GM12801 (cell line): Measurements from ENCODE around the gene LRP2.

Source experiments
- TF ChIP-seq, protein P1 (sequence below): IDR thresholded peaks from one replicate; pipeline ENCODE4 v1.5.1; 2011; ENCODE audit warnings: control low read depth; ENCODE audit not compliant: insufficient read length; ENCODE audit errors: extremely low read depth

LRP2 gene

DNA sequence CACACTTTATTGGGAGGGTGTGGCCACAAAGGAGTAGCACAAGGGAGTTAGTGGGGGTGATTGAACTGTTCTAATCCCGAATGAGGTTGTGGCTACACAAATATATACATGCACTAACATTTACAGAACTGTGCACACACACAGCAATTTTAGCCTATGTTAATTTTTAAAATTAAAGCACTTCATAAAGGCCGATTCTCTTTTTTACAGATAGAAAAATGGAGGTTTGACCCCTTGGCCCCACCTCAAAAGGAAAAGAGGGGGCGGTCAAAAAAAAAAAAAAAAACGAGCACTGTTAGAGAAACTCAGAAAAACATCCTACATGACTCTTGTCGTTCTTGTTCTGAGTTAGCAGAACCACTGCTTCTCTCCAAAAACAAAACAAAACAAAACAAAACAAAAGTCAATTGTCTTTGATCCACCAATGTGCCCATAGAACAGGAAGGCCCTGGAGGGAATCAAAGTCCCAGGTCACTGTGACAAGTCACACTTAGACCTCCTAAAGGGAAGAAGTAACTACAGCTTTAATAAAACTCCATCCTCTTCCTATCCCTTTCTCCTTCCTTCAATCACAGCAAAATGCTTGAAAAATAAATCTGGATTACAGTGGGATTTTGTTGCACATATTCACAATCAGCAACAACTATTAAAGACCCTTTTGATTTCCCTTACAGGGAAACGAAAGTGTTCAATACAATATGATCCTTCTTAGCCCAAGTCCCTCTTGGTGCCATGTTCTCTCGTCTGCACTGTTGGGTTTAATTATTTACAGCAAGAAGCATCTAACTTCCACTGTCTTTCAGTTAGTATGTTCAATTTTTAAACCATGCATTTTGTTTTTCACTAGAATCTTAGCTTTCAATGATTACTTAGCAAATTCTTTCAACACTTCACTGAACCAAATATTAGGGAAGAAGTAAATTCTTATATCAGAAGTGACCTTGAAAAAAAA lies 16.6 kb downstream of the LRP2 start:
- TF ChIP-seq, protein P1, sequence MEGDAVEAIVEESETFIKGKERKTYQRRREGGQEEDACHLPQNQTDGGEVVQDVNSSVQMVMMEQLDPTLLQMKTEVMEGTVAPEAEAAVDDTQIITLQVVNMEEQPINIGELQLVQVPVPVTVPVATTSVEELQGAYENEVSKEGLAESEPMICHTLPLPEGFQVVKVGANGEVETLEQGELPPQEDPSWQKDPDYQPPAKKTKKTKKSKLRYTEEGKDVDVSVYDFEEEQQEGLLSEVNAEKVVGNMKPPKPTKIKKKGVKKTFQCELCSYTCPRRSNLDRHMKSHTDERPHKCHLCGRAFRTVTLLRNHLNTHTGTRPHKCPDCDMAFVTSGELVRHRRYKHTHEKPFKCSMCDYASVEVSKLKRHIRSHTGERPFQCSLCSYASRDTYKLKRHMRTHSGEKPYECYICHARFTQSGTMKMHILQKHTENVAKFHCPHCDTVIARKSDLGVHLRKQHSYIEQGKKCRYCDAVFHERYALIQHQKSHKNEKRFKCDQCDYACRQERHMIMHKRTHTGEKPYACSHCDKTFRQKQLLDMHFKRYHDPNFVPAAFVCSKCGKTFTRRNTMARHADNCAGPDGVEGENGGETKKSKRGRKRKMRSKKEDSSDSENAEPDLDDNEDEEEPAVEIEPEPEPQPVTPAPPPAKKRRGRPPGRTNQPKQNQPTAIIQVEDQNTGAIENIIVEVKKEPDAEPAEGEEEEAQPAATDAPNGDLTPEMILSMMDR = no peak

DNA sequence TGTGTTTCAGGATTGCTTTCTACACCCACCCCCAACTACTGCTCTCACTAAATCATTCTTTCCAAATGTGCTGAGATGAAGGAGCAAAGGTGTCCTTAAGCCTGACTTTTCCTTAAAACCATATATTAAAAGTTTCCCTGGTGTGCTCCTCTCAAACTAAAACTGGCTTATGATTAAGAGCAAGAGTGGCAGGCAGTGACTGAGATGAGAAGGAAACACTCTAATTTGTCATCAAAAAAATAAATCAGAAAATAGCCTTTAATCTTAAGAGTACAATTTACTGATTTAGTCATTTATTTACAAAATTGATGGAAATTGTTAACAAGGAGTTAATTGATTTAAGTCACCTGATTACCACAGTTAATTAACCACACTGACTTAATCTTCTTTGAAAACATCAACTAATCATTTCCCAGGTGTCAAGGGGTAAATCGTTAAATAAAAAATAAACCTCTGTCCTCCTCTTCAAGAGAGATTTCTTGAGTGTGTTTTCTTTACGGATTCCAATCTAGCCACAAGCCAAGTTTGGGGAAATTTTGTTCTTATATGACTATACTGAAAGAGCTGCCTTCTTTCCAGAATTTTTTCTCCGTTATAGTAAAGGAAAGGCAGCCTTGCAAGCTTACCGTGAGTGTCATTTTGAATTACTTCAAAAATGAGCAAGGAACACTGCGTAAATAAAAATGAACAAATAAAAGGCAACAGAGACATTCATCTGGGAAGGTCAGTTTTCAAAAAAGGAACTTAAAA lies 17.4 kb downstream of the LRP2 start:
- TF ChIP-seq, protein P1 = no peak

DNA sequence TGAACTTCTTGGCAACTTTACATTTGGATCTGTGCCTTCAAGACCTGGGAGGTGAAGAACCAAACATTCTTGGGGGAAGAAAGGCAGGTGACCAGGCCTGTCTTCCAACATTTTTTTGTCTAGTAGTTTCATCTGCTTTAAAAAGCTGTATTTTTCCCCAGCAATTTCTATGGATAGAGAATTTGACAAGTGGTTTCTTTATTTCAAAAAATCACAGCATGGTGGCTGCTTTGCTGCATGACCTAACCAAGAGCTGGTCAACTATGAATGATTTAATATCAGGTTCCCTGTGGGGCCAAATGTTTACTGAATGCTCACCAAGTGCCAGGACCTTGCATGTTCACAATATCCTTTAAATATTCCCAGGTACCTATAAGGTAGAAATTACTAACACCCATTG lies 19.1 kb downstream of the LRP2 start:
- TF ChIP-seq, protein P1 = no peak

DNA sequence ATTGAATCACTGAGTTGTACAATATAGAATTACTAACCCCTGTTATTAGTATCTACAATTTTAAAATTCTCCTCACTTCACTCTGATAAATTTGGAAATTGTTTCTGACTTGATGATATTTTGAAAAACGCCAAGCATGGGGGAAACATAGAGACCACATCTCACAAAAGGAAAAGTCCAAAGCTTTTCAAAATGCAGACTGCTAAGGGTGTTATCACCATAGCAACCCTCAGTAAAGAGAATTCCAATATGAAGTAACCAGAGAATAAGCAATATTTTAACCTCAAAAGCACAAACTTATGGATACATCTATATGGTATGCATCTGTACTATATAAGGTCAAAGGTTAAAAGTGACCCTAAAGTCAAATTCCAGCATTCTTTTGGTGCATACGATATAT lies 22.7 kb downstream of the LRP2 start:
- TF ChIP-seq, protein P1 = no peak

DNA sequence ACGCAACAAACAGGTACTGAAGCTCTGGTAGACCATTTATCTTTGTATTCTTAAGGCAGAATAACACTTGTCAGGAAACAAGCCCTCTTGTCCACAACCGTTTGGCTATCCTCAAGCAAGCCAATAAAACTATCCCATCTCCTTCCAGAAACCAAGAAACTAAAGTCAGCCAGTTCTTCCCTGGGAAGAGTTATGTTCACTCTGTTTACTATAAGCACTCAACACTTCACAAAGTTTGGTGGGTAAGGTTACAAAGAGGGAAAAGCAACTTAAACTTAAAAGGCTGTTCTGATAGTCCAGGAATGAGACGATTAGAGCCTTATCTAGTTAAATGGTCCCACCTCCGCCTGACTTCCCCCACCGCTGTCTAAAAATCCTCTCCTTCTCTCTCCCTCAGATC lies 25.6 kb downstream of the LRP2 start:
- TF ChIP-seq, protein P1 = no peak

DNA sequence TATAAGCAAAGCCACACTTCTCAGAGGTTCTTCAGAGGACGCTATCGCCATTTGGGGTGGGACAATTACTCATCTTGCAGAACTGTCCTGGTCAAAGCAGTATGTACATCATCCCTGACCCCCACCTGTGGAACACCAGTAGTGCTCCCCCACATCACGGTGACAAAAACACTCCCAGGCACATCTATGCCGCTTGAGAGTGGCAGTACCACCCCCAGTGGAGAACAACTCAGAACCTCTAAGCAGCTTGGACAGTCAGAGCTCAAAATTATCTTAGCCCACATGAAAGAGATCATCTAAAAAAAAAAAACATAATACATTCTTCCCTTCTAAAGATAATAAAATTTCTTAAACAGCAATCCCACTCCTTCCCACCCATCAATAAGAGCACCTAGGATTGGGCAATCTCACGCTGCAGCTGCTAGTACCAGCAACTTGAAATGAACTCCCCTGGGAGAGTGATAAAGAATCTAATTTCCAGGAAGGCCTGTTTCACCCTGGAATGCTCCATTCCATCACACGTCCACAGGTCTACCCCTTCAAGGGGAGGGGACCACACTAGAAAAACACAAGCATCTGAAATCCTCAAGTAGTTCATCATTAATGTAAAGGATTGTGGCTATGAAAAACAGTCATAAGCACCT lies 31.7 kb downstream of the LRP2 start:
- TF ChIP-seq, protein P1 = no peak
